ENCODE results near the gene CLEC7A.

CLEC7A gene

DNA sequence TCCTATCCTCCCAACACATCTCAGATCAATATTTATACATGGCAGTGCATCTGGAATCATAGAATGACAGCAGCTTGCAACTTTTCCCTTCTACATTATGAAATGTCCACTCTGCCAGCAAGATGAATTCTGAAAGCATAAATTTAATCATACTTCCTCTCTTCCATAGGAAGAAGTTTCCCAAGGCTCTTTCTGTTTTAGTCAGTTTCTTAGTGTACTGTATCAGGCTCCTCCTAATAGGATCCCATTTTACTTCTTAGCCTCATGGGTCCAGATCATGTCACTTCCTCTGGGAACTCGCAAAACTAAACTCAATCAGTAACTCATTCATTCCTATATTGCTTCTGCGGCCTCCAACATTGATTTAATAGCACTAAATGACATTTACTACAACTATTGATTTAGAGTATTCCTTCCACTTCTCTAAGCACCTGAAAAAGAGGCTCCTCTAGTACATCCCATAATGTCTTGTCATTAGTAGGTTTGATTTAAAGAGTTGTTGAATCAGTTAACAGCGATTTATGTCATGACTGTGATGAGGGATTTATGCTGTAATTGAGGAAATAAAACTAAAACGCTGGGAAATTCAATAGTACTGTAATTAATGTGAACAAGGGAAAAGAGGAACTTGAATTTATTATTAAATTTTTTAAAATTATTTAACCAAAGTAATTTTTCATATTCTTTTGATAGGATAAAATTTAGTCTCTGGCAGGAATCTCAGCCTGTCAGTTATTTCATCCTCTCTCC is 35.2 kb downstream of the CLEC7A start:
- DNase-seq (ENCODE audit: low spot score), result no peak

DNA sequence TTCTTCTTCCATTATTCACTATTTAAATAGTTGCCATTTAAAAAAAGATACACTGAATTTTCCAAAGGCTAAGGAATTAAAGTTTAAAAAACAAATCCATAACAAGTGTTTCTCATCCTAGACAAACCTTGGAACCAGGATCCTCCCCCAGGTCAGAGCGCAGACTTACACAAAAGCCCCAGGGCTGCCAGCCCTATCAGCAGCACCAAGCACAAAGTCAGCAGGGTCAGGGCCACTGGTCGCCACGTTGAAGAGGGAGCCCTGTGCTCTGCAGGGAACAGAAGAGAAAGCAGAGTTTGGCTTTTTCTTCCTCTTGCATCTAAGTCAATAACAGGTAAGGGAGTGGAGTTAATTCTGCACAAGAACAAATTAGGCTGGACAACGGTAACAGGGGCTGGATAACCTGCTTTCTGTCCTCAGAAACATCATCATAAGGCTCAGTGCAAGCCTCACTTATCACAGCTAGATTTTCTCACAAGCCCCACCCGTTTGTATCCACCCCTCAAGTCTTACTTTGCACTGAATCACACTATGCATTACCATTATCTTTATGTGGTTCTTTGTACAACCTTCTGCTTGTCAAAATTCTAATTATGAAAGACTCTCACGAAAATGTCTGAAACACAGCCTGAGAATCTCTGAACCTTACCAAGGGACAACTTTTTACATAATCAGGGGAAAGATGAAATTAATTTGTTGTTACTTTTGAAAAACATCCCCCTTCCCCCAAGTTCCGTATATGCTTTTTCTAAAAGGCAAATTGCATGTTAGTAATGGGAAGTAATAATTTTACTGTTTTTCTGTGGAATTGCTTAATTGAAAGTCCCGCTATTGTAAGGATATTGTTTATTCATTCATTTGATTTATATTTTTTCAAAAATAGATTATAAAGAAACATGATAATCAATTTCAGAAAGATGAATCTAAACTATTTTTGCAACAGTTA is 40.8 kb downstream of the CLEC7A start:
- no peak for DNase-seq (ENCODE audit: low spot score)

DNA sequence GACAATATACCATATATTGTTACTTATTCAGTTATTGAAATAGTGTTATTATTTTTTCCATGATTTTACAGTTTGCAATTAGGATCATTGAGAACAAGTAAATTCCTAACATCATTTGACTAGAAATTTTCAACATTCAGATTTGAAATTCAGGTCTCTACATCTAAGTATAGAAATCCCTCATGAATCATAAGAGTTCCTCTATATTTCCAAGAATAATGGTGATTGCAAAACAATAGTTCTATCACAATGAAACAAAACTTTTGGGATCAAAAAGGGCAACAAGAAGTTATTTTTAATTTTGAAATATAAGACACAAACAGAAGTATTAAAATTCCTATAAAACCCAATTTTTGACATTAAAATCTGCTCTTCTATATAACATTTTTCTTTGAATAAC is 42.0 kb downstream of the CLEC7A start:
- DNase-seq (ENCODE audit: low spot score), result no peak

DNA sequence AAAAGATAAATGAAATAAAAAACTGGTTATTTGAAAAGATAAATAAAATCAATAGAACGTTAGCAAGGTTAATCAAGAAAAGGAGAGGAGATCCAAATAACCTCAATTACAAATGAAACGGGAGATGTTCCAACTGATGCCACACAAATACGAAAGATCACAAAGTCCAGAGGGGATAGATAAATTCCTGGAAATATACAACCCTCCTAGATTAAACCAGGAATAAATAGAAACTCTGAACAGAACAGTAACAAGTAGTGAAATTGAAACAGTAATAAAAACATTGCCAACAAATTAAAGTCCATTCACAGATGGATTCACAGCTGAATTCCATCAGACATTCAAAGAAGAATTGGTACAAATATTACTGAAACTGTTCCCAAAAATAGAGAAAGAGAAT is 43.6 kb downstream of the CLEC7A start:
- no peak for DNase-seq (ENCODE audit: low spot score)

DNA sequence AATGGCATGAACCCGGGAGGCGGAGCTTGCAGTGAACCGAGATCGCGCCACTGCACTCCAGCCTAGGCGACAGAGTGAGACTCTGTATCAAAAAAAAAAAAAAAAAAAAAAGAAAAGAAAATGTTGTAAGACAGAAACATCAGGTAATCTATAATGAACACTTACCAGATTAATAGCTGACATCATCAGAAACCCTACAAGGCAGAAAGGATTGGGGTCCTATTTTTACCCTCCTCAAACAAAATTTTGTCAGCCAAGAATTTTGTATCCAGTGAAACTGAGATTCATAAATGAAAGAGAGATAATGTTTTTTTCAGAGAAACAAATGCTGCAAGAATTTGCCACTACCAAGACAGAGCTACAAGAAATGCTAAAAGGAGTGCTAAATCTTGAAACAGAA is 45.3 kb downstream of the CLEC7A start:
- no peak for DNase-seq (ENCODE audit: low spot score)

DNA sequence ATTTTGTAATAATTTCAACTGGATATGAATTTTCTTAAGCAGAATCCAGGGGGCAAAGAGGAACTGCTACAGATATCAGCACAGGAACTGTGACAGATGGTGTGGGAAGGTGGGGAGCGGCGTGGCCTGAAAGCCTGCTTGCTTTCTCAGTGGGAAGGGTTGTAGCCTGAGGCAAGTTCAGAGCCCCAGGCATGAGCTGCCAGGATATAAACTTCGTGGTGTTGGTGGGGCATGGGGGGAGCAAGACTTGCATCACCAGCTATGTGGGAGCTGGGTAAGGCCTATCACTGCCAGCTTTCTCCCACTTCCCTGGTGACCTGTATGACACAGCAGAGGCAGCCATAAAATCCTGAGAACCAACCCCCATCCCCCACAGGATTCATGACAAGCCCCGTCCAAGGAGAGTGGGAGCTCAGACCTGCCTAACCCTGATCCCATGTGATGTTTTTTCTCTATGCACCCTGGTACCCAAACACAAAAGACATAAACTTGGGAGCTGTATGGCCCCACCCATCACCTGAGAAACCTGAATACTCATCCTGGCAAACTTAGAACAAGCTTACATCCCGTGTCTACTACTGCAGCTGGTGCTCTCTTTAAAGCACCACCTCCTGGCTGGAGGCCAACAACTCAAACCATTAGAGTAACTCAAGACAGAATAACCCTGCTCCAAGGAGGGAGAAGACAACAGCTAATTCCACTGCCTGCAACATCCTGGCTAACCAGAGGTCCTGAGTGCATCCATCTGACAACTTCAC is 47.7 kb downstream of the CLEC7A start:
- DNase-seq (ENCODE audit: low spot score), result no peak

DNA sequence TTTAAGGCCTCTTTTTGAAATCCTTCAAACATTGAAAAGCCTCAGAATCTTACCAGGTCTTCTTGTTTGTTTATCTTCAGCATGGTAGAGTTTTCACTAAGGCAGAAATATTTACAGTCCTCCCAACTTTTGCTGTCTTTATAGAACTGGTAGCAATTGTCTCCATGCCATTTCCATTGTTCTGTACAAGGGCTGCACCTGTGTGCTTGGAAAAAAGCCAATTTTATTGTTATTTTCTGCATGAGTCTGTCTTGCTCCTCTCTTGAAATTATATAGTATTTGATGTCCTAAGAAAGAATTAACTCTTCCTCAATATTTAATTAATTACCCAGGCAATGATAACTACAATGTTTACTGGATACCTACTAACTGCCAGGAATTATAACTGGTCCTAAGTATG is 54.5 kb downstream of the CLEC7A start:
- DNase-seq (ENCODE audit: low spot score), result no peak

DNA sequence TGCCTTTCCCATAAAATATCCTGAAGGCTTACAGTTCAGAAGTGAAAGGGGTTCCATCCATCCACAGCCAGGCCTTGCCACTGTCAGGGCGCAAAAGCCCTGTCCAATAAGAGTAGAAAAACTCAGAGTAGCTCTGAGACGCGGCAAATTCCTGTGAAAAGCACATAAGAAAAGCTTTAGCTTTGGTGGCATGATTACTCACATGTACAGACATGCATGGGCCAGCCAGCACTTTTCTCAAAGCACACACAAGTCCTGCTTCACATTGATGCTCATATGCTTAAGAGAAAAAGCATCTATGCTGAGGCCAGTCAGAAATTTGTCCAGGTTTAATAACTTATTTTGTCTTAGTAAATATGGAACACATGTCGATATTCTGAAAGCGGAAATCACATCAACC is 56.7 kb downstream of the CLEC7A start:
- DNase-seq (ENCODE audit: low spot score), result no peak

DNA sequence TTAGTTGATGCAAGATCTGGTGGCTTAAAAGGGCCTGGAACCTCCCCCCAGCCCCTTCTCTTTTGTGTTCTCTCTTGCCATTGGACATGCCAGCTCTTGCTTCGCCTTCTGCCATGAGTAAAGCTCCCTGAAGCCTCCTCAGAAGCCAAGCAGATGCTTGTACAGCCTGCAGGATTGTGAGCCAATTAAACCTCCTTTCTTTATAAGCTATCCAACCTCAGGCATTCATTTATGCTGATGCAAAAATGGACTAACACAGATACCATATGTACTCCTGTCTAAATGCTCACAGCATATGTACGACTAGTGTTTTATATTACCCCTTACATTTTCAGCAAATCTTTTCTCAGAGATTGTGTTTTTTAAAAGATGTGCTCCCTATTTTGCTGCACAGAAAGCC is 57.9 kb downstream of the CLEC7A start:
- no peak for DNase-seq (ENCODE audit: low spot score)

DNA sequence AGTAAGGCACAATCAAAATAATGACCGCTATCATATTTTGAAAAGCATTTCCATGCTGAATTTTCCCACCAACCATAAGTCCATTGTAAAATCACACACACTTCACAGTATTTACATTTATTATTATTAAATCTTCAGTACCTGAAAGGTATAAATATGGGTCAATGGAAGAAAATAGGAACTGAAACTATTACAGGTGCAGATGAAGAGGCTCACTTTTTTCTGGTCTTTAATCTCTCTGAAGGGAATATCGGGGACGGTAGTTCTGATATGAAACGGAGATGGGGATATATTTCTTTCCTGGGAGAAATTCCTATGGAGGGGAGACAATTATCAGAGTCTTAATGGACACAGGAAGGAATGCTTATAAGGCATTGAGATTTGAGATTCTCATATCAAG is 59.6 kb downstream of the CLEC7A start:
- DNase-seq (ENCODE audit: low spot score), result no peak

DNA sequence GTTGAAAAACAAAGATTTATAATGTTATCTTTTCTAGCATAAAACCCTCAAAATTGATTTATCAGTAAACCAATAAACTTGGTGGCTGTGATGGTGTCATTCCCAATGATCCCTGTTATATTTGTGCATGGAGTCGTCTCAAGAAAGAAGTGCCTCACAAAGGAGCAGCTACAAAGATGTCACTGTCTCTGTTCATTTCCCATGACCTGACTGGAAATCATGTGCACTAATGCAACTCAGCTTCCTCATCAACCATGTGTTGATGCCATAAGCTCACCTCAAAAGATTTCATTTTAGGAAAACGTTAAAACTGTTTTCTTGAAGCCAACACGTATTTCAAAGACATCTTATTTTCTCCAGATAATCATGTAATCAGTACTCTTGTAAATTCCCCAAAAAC is 60.0 kb downstream of the CLEC7A start:
- DNase-seq (ENCODE audit: low spot score), result no peak

DNA sequence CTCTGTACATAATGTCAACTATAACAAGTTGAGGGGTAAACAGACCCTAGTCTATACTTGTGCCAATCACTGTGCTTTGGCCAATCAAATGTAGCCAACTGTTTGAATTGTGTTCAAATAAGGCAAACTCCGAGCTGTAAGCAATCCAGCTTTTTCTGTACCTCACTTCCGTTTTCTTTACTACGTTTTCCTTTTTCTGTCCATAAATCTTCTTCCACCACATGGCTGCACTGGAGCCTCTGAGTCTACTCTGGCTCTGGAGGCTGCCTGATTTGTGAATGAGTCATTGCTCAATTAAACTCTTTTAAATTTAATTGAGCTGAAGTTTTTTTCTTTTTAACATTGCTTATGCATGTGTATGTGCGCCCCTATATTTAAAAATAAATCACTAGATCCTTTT is 60.9 kb downstream of the CLEC7A start:
- DNase-seq (ENCODE audit: low spot score), result peak; percentile 34

DNA sequence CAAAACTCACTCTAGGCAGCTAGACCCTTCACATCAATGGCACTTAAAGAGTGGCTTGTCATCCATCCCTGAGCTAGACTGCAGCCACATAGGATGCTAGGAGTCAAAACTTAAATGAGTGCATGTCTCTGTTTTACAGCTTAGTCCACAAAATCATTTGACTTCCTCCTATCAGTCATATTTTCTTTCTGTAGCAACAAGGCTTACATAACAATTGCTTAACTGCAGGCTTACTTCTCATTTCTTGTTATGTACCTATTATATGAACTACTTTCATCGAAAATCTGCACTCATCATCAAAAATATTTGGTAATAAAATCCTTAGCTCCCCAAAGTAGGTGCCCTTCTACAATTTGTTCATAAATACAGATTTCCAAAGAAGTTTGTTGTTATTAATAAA is 61.4 kb downstream of the CLEC7A start:
- DNase-seq (ENCODE audit: low spot score), result no peak

DNA sequence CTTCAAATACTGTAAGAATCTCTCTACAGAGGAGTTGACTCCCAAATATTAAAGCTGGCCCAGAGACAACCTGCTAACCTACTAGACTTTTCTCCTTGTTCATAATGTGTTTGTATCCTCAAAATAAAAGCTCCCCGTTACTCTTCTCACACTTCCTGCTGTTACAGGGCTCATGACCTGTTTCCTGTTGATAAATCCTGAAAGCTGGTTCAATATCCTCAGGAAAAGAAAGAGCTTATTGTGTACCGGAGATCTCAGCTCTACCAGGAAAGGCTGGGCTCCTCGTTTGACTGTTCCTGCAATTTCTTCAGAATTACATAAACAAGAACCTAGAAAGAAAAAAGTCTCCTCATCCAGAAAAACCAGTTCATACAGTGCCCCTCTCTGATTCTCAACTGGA is 62.1 kb downstream of the CLEC7A start:
- DNase-seq (ENCODE audit: low spot score), result no peak

DNA sequence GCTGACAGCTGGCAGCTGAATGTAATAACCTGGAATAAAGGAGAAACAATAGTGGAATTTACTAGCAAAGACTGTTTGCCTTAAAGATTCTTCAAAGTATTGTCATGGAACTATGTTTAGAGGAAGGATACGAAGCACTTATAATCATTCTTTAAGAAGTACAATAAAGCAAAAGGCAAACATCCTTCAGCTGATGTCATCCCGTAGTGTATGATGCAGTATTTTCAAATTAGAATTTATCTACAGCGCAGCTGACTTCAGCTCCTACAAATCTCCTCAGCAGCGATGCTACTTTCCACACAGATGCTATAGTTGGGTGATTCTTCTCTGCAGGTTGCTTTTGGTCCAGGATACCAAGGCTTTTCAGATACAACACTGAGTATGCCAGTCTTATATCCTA is 62.7 kb downstream of the CLEC7A start:
- DNase-seq (ENCODE audit: low spot score), result no peak
